Stimulated activated CD8-positive, alpha-beta memory T cell treated with anti-CD3 and anti-CD28 coated beads, Interleukin-15, amount 100 ng/mL, for 4 hours (primary cell): ENCODE results near the gene RILP.

Source experiments
- DNase-seq, 2 donors: peaks; one replicate each; pipeline ENCODE4 v3.0.0-alpha.2; 2020; ENCODE audit warnings: low read depth in 2 of 2

The RILP gene

GRCh38 chr17:1604831-1605528, 44.7 kb downstream of the RILP start:
- no peak for DNase-seq

DNA sequence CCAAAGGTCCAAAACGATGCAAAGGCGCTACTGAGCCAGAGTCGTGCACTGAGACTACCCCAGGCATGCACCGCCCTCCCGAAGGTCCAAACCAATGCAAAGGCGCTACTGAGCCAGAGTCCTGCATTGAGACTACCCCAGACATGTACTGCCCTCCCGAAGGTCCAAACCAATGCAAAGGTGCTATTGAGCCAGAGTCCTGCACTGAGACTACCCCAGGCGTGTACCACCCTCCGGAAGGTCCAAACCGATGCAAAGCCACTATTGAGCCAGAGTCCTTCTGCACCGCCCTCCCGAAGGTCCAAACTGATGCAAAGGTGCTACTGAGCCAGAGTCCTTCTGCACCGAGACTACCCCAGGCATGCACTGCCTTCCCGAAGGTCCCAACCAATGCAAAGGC, 48.1 kb downstream of the RILP start:
- no peak for DNase-seq

DNA sequence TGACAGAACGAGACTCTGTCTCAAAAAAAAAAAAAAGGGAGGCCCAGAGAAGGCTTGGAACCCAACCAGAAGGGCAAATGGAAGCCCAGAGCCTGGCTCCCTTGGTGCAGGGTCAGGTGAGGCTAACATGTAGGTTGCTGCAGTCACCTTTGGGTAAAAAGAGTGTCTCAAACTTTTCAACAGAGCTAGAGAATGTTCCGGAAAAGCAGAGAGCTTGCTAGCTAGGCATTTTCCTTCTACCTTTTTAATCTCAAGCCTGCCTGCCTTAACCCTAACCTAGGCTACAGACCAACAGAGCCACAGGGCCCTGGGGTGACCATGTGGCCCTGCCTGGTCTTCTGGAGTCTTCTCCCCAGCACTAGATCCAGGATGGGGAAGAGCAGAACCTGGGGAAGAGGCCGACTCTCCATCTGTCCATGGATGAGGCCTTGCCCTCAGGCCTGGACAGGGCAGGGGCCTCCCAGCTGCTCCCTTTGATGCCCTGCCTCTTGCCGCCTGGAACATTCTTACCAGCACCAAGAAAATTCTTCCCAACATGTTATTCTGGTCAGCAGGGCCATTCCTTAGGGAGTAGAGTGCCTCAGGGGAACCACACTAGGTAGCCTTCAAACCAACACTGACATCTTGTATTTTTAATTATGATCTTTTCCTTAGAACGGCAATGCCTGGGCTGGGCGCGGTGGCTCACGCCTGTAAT, 51.1 kb downstream of the RILP start:
- no peak for DNase-seq

GRCh38 chr17:1597861-1598342, 51.8 kb downstream of the RILP start:
- DNase-seq, result no peak
